Loucy (cell line): ENCODE measurements around the gene TRRAP.

Experiments
- H2AFZ ChIP-seq: fragments of 200-600 bp; sonication (generic); 2 replicates; pipeline ENCODE4 v1.6.0; 2016; ENCODE audit warnings: antibody characterized with exemption, mild to moderate bottlenecking, low read length, moderate library complexity
- H3F3A ChIP-seq: fragments of 200-600 bp; 2 replicates; pipeline ENCODE4 v1.6.0; 2016; ENCODE audit warnings: antibody characterized with exemption, low read depth, mild to moderate bottlenecking
- H3K27me3 ChIP-seq: fragments of 200-600 bp; sonication (generic); 2 replicates; pipeline ENCODE4 v1.6.1; 2014; ENCODE audit warnings: low read length, mild to moderate bottlenecking; ENCODE audit not compliant: insufficient read depth, poor library complexity, severe bottlenecking
- H3K36me3 ChIP-seq: fragments of 200-600 bp; sonication (generic); 2 replicates; pipeline ENCODE4 v1.6.1; 2016; ENCODE audit warnings: low read length; ENCODE audit not compliant: insufficient read depth
- H3K4me1 ChIP-seq: fragments of 200-600 bp; sonication (generic); 2 replicates; pipeline ENCODE4 v1.5.1; 2014; ENCODE audit warnings: low read length, mild to moderate bottlenecking; ENCODE audit not compliant: insufficient read depth, poor library complexity, severe bottlenecking
- H3K4me2 ChIP-seq: fragments of 200-600 bp; sonication (generic); 2 replicates; pipeline ENCODE4 v1.6.0; 2014; ENCODE audit warnings: antibody characterized with exemption, low read length, low read depth, mild to moderate bottlenecking; ENCODE audit not compliant: poor library complexity, severe bottlenecking
- H3K4me3 ChIP-seq: fragments of 200-600 bp; sonication (generic); 2 replicates; pipeline ENCODE4 v1.5.1; 2014; ENCODE audit warnings: low read length, mild to moderate bottlenecking, mixed read lengths; ENCODE audit not compliant: poor library complexity, severe bottlenecking
- H3K79me2 ChIP-seq: fragments of 200-600 bp; sonication (generic); 2 replicates; pipeline ENCODE4 v1.6.1; 2014; ENCODE audit warnings: low read length; ENCODE audit not compliant: insufficient read depth
- H3K9ac ChIP-seq: fragments of 200-600 bp; sonication (generic); 2 replicates; pipeline ENCODE4 v1.6.0; 2014; ENCODE audit warnings: mild to moderate bottlenecking, low read depth, low read length, moderate library complexity; ENCODE audit not compliant: poor library complexity, severe bottlenecking
- H3K9me2 ChIP-seq: fragments of 200-600 bp; sonication (generic); replicated peaks from 2 replicates; pipeline ENCODE4 v1.6.1; 2016; ENCODE audit warnings: low read depth, low read length, mixed read lengths
- H3K9me3 ChIP-seq: fragments of 200-600 bp; sonication (generic); 2 replicates; pipeline ENCODE4 v1.6.1; 2014; ENCODE audit warnings: mild to moderate bottlenecking, antibody characterized with exemption, low read length, low read depth; ENCODE audit not compliant: insufficient read depth
- H4K20me1 ChIP-seq: fragments of 200-600 bp; sonication (generic); 2 replicates; pipeline ENCODE4 v1.6.0; 2014; ENCODE audit warnings: antibody characterized with exemption, low read length, mild to moderate bottlenecking; ENCODE audit not compliant: insufficient read depth, poor library complexity, severe bottlenecking
- EZH2phosphoT487 ChIP-seq: fragments of 200-600 bp; IDR thresholded peaks from 2 replicates; pipeline ENCODE4 v1.6.1; 2018; ENCODE audit warnings: antibody characterized with exemption, mild to moderate bottlenecking, moderate library complexity, borderline replicate concordance
- TF ChIP-seq, protein P1 (sequence below): fragments of 200-600 bp; sonication (generic); conservative IDR thresholded peaks from 2 replicates; pipeline ENCODE4 v1.5.1; 2014; ENCODE audit warnings: mild to moderate bottlenecking, antibody characterized with exemption, low read length

Gene TRRAP

GRCh38 chr7:99013266-99014112 lies 135.2 kb downstream of the TRRAP start:
- Histone ChIP-seq H3K4me1 (no peaks in the 10 kb centered on the region), H3K9ac (no peak overlapping the region), H3K27me3 (no peaks in the 10 kb centered on the region), H4K20me1 (no peaks in the 10 kb centered on the region), H3K4me2 (no peak overlapping the region), H3K4me3 (no peak overlapping the region), H3K9me2 (no peaks in the 10 kb centered on the region), H2AFZ (no peak overlapping the region), H3F3A (no peaks in the 10 kb centered on the region), H3K36me3 (peaks cover 69% of the 10 kb centered on the region; the same call in 1 of the 2 replicates), H3K9me3 (no peaks in the 10 kb centered on the region), H3K79me2 (no peaks in the 10 kb centered on the region)
- TF ChIP-seq, protein P1, sequence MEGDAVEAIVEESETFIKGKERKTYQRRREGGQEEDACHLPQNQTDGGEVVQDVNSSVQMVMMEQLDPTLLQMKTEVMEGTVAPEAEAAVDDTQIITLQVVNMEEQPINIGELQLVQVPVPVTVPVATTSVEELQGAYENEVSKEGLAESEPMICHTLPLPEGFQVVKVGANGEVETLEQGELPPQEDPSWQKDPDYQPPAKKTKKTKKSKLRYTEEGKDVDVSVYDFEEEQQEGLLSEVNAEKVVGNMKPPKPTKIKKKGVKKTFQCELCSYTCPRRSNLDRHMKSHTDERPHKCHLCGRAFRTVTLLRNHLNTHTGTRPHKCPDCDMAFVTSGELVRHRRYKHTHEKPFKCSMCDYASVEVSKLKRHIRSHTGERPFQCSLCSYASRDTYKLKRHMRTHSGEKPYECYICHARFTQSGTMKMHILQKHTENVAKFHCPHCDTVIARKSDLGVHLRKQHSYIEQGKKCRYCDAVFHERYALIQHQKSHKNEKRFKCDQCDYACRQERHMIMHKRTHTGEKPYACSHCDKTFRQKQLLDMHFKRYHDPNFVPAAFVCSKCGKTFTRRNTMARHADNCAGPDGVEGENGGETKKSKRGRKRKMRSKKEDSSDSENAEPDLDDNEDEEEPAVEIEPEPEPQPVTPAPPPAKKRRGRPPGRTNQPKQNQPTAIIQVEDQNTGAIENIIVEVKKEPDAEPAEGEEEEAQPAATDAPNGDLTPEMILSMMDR = no peak
- no peak for TF ChIP-seq EZH2phosphoT487

- no peaks in the 10 kb centered on the region for H3K9me3 ChIP-seq
- H3K36me3 ChIP-seq = peaks cover 60% of the 10 kb centered on the region; the same call in 1 of the 2 replicates
- no peak overlapping the region for H2AFZ ChIP-seq
- H4K20me1 ChIP-seq = no peaks in the 10 kb centered on the region
- H3K4me2 ChIP-seq = no peak overlapping the region
- no peaks in the 10 kb centered on the region for H3K4me1 ChIP-seq
- H3F3A ChIP-seq = no peaks in the 10 kb centered on the region
- H3K9ac ChIP-seq = no peak overlapping the region
- no peak overlapping the region for H3K4me3 ChIP-seq
- no peaks in the 10 kb centered on the region for H3K9me2 ChIP-seq
- TF ChIP-seq EZH2phosphoT487 = no peak
- TF ChIP-seq, protein P1 = no peak
- H3K27me3 ChIP-seq = no peaks in the 10 kb centered on the region
- H3K79me2 ChIP-seq = no peaks in the 10 kb centered on the region
Observed at GRCh38 chr7:99014113-99014985, 136.0 kb downstream of the TRRAP start.

GRCh38 chr7:99016196-99016595 lies 137.9 kb downstream of the TRRAP start:
- no peaks in the 10 kb centered on the region for H3F3A ChIP-seq
- no peak for TF ChIP-seq EZH2phosphoT487
- TF ChIP-seq, protein P1 = no peak
- no peaks in the 10 kb centered on the region for H3K27me3 ChIP-seq
- H3K9me2 ChIP-seq = no peaks in the 10 kb centered on the region
- no peak overlapping the region for H3K4me2 ChIP-seq
- H3K9ac ChIP-seq = no peak overlapping the region
- H3K9me3 ChIP-seq = no peaks in the 10 kb centered on the region
- no peaks in the 10 kb centered on the region for H3K4me1 ChIP-seq
- H2AFZ ChIP-seq = no peak overlapping the region
- H3K36me3 ChIP-seq = peaks cover 51% of the 10 kb centered on the region; the same call in 1 of the 2 replicates
- H3K79me2 ChIP-seq = no peaks in the 10 kb centered on the region
- H4K20me1 ChIP-seq = no peaks in the 10 kb centered on the region
- H3K4me3 ChIP-seq = no peak overlapping the region
